ENCODE data around the gene ZDHHC14. TPM values are rescaled to one million over a fixed set of nuclear protein-coding genes. Genes with fewer than 3 reads are reported as not detected.
"Not testable (repeated sequence)": the region's sequence is repeated elsewhere in the genome, so short reads cannot be mapped to it uniquely, and the experiment has no call there.

Gene ZDHHC14
- total RNA-seq, 1 donor from 2014 or later, result 12.7 TPM

DNA sequence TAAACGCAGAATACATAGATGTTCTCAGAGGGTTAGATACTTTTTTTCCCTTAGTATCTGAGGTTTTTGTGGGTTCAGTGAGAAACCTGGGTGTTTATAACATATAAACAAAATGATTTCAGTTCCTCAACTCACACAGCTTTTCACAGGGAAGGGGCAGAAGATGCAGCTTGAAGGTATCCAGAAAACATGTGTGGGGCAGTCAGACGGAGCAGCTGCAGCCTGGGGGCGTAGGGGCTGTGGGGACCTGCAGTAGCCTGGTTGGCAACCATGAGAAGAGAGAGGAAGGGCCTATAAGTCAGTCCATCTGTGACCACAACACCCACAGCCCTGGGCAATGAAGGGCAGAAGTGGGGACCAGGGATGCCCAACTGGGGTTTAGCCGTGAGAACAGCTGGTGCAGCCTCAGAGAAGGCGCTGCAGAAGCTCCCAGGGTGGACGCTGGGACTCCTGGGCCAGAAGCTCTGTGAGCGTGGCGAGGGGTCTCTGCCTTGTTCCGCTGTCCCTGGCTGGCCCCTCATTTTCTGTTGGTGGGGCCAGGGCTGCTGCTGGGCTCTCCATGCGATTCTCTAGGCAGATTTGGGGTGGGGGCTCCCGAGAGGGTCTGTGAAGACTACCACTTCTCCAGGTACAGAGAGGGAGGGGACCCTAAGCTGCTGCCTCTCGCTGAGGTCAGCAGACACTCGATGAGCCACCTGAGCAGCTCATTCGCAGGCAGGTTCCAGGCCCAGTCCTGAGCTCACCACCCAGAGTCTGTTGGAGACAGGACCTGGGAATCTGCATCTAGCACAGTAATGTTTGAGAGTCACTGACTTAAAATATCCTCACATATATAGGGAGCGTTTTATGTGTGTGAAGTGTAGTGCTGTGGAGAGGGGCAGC, 181.2 kb downstream of the ZDHHC14 start:
- intact Hi-C loops (cut with DNase I), result no loop called here
- DNase-seq (ENCODE audit: missing footprints), result no peak
- no peak for ATAC-seq

GRCh38 chr6:157562997-157563396, 182.0 kb downstream of the ZDHHC14 start:
- ATAC-seq, result no peak

DNA sequence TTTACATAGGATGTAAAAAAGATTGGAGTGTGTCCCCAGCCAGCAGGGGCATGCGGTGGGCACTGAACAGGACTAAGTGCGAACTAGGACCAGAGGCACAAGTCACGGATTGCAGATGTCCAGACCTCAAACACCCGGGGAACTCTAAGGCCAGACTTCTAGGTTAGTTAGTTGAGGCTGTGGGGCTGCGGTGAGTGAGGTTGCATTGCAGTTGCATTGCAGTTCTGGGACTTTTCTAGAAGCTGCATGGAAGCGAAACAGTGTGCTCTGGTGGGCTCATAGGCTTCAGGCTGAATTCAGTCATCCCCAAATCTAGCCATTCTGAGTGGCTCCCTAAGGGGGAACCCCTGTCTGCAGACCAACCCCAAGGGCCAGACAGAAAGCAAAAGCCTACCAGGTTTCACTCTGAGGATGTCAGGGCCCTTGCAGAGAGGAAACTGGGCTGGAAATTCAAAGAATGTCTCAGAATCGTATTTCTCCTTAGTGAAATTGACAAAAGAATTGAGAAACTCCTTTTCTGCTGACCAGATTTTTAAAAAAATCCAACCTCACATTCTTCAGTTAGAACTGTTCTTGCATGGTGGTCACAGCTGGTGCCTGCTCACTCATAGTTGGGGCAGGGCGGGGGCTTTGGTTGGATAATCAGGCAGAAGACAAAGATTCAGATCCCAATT, 182.8 kb downstream of the ZDHHC14 start:
- intact Hi-C loops (cut with DNase I), result no loop called here
- DNase-seq (ENCODE audit: missing footprints), result no peak
- no peak for ATAC-seq

More at GRCh38 chr6:157562997-157563396, 182.0 kb downstream of the ZDHHC14 start:
- intact Hi-C loops (cut with DNase I), result no loop called here
- no peak for DNase-seq (ENCODE audit: missing footprints)

DNA sequence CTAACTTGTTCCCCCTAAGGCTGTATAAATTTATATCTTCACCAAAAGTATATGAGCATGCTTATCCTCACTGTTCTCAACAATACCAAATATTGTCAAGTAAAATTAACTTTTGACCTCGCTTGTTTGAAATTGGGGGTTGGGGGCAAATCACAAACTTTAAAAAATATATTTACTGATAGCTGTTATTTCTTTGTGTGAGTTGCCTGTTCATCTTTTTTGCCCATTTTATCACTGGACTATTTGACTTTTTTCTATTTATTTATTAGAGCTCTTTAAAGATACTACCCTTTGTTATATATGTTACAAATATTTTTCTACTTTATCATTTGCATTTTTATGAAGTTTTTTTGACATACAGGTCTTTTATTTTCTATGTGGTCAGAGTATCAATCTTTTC, 187.7 kb downstream of the ZDHHC14 start:
- DNase-seq (ENCODE audit: missing footprints) (no peak), ATAC-seq (no peak)
- intact Hi-C loops (cut with DNase I), result no loop called here

DNA sequence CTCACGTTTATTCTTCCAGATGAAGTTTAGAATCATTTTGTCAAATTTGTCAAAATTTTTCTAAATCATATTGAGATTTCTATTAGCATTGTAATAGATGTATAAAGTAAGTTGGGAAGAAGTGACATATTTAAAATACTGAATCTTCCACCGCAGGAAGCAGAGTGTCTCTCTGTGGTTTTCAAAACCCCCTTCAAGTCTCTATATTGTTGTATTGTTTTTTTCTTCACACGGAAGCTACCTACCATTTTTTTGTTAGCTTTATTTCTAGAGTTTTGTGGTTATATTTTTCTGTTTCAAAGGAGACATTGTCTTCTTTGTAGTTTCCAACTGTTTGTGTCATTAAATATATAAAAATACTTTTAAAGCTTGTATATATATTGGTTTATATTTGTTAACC, 188.6 kb downstream of the ZDHHC14 start:
- intact Hi-C loops (cut with DNase I), result no loop called here
- ATAC-seq, result no peak
- no peak for DNase-seq (ENCODE audit: missing footprints)

DNA sequence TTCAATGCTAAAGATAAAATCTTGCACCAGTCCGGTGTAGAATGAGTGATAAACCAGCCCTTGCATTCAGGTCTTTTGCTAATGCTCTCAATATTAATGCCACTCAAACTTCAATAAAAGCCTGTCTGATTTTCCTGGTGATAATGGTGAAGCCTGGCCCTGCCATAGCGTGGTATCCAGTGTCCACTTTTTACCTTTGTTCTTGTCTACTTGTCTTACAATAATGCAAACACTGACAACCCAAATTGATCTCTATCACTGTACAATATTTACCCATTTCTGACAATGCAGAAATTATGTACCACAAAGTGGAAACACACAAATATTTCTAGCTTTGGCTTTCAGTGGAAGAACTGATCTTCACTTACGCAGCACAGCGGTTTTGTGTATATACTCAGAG, 189.1 kb downstream of the ZDHHC14 start:
- ATAC-seq, result no peak
- no peak for DNase-seq (ENCODE audit: missing footprints)
- intact Hi-C loops (cut with DNase I), result loop anchor here (10.0 kb wide), 1 partner anchor 65 kb away; no protein-coding TSS in a partner anchor

DNA sequence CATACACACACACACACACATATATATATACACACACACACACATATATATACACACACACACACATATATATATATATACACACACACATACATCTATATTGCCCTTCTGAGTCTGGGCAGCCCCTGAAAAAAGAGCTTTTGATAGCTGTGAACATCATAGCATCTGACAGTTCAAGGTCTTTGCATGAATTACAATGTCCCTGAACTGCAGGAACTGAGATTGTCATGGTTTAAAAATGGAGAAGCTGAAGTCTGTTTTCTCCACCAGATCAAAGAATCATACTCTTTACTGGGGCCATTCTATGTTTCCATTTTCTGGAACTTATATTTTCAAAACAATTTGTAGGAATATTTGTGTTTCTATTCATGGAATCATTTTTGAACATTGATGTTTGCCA, 189.8 kb downstream of the ZDHHC14 start:
- DNase-seq (ENCODE audit: missing footprints) (no peak), ATAC-seq (no peak)
- intact Hi-C loops (cut with DNase I), result loop anchor here (10.0 kb wide), 1 partner anchor 66 kb away; no protein-coding TSS in a partner anchor

- ATAC-seq (no peak), DNase-seq (ENCODE audit: missing footprints) (no peak)
- intact Hi-C loops (cut with DNase I), result loop anchor here (10.0 kb wide), 1 partner anchor 66 kb away; no protein-coding TSS in a partner anchor
These were observed 190.3 kb downstream of the ZDHHC14 start for GRCh38 chr6:157571269-157571668.

DNA sequence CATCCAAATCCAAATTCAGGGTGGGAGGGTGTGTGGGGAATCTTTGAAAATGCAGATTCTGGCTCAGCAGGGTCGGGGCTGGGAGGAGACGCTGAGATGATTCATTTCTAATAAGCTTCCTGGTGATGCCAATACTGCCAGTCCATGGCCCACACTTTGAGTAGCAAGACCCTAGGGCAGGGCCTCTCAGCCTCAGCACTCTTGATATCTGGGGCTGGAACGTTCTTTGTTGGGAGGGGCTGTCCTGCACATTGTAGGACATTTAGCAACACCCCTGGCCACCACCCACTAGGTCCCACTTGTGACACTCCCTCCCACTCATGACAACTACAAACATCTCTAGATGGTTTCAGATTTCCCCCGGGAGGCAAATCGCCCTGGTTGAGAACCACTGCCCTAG, 191.0 kb downstream of the ZDHHC14 start:
- intact Hi-C loops (cut with DNase I), result loop anchor here (10.0 kb wide), 1 partner anchor 67 kb away; no protein-coding TSS in a partner anchor
- no peak for ATAC-seq

GRCh38 chr6:157574851-157575424, 193.9 kb downstream of the ZDHHC14 start:
- DNase-seq (ENCODE audit: missing footprints), result no peak
- peak; percentile 43 for ATAC-seq
- intact Hi-C loops (cut with DNase I), result loop anchor here (10.0 kb wide), 1 partner anchor 70 kb away; no protein-coding TSS in a partner anchor

More for the DNA sequence above, 191.0 kb downstream of the ZDHHC14 start:
- no peak for DNase-seq (ENCODE audit: missing footprints)

GRCh38 chr6:157575436-157576145, 194.6 kb downstream of the ZDHHC14 start:
- no peak for ATAC-seq
- no peak for DNase-seq (ENCODE audit: missing footprints)
- intact Hi-C loops (cut with DNase I), result loop anchor here (10.0 kb wide), 1 partner anchor 71 kb away; no protein-coding TSS in a partner anchor

- ATAC-seq; DNase-seq (ENCODE audit: missing footprints): not testable (repeated sequence)
- intact Hi-C loops (cut with DNase I), result loop anchor here (10.0 kb wide), 1 partner anchor 72 kb away; no protein-coding TSS in a partner anchor
These were observed 196.0 kb downstream of the ZDHHC14 start for GRCh38 chr6:157576991-157577390.

DNA sequence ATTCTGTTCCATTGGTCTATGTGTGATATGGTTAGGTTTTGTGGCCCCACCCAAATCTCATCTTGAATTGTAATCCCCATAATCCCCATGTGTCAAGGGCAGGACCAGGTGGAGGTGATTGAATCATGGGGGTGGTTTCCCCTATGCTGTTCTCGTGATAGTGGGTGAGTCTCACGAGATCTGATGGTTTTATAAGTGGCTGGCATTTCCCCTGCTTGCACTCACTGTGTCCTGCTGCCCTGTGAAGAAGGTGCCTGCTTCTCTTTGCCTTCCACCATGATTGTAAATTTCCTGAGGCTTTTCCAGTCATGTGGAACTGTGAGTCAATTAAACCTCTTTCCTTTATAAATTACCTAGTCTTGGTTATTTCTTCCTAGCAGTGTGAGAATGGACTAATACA, 197.5 kb downstream of the ZDHHC14 start:
- intact Hi-C loops (cut with DNase I), result loop anchor here (10.0 kb wide), 1 partner anchor 74 kb away; no protein-coding TSS in a partner anchor
- ATAC-seq; DNase-seq (ENCODE audit: missing footprints): not testable (repeated sequence)

DNA sequence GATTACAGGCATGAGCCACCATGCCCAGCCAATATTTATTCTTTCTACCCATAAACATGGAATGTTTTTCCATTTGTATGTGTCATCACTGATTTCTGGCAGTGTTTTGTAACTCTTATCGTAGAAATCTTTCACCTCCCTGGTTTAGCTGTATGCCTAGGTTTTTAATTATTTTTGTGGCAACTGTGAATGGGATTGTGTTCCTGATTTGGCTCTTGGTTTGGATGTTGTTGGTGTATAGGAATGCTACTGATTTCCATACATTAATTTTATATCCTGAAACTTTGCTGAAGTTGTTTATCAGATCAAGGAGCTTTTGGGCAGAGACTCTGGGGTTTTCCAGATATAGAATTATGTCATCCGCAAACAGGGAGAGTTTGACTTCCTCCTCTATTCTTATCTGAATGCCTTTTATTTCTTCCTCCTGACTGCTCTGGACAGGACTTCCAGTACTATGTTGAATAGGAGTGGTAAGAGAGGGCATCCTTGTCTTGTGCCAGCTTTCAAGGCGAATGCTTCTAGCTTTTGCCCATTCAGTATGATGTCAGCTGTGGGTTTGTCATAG, 198.6 kb downstream of the ZDHHC14 start:
- no peak for ATAC-seq
- intact Hi-C loops (cut with DNase I), result loop anchor here (10.0 kb wide), 1 partner anchor 75 kb away; no protein-coding TSS in a partner anchor
- DNase-seq (ENCODE audit: missing footprints), result no peak

- no peak for DNase-seq (ENCODE audit: missing footprints)
- intact Hi-C loops (cut with DNase I), result no loop called here
These were observed 203.0 kb downstream of the ZDHHC14 start for GRCh38 chr6:157584036-157584435.

GRCh38 chr6:157585274-157586087, 204.5 kb downstream of the ZDHHC14 start:
- DNase-seq (ENCODE audit: missing footprints), result no peak
- intact Hi-C loops (cut with DNase I), result no loop called here
- ATAC-seq, result no peak

More at GRCh38 chr6:157584036-157584435, 203.0 kb downstream of the ZDHHC14 start:
- no peak for ATAC-seq

DNA sequence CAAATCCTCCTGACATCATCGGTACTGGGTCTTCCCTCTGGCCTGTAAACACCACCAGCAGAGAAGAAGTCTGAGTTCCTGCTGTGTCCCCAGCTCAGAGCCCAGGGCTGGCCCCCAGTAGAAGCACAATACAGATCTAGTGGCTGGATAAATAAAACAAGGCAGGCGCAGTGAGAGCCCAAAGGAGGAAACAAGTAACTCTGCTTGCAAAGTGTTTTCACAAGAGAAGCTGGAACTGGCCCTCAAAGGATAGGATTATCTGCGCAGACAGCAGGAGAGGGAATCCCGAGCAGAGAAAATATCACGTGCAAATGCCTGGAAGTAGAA, 205.1 kb downstream of the ZDHHC14 start:
- ATAC-seq (no peak), DNase-seq (ENCODE audit: missing footprints) (no peak)
- intact Hi-C loops (cut with DNase I), result no loop called here

Data from Right ventricle myocardium inferior (tissue), 1 donor.